ENCODE data around the gene PHF23. TPM values are rescaled to one million over a fixed set of nuclear protein-coding genes. Genes with fewer than 3 reads are reported as not detected.

Gene PHF23
- total RNA-seq, 1 donor from 2014 or later, result 61.1 TPM

- Mint-ChIP-seq H3K4me1 (ENCODE audit: unreplicated experiment) (peaks cover 32% of the 10 kb centered on the region), H3K36me3 (peaks cover 30% of the 10 kb centered on the region), H3K27me3 (peaks cover 4% of the 10 kb centered on the region), H3K27ac (peak within 1 kb of the TSS; percentile 97), H3K9me3 (no peaks in the 10 kb centered on the region), H3K4me3 (peak within 1 kb of the TSS; percentile 98)
- no peak for TF ChIP-seq CTCF (conservative IDR thresholded peaks at IDR 0.05)
- peak; percentile 94 for DNase-seq (ENCODE audit: extremely low spot score, unreplicated experiment)
These were observed 2.8 kb upstream of the PHF23 start, which contains the start of gene GABARAP for GRCh38 chr17:7241783-7242716. Gene GABARAP (minus strand): TSS chr17:7242449. CDS start chr17:7242330, 119 bp downstream.

- peaks cover 31% of the 10 kb centered on the region for H3K4me1 Mint-ChIP-seq (ENCODE audit: unreplicated experiment)
- no peak for TF ChIP-seq CTCF (conservative IDR thresholded peaks at IDR 0.05)
- peaks cover 29% of the 10 kb centered on the region for H3K36me3 Mint-ChIP-seq
These were observed 2.0 kb upstream of the PHF23 start for GRCh38 chr17:7241090-7241733.

GRCh38 chr17:7240375-7240774 lies 1.1 kb upstream of the PHF23 start:
- H3K36me3 Mint-ChIP-seq, result peaks cover 25% of the 10 kb centered on the region
- H3K9me3 Mint-ChIP-seq, result no peaks in the 10 kb centered on the region
- TF ChIP-seq CTCF (conservative IDR thresholded peaks at IDR 0.05), result no peak
- H3K4me3 Mint-ChIP-seq, result peak overlapping the region; percentile 98
- no peak for DNase-seq (ENCODE audit: extremely low spot score, unreplicated experiment)
- H3K4me1 Mint-ChIP-seq (ENCODE audit: unreplicated experiment), result peaks cover 30% of the 10 kb centered on the region
- H3K27ac Mint-ChIP-seq, result peak overlapping the region; percentile 97
- H3K27me3 Mint-ChIP-seq, result peaks cover 4% of the 10 kb centered on the region

More at GRCh38 chr17:7241090-7241733, 2.0 kb upstream of the PHF23 start:
- Mint-ChIP-seq H3K27ac (peak overlapping the region; percentile 97), H3K4me3 (peak overlapping the region; percentile 98), H3K27me3 (peaks cover 4% of the 10 kb centered on the region), H3K9me3 (no peaks in the 10 kb centered on the region)
- no peak for DNase-seq (ENCODE audit: extremely low spot score, unreplicated experiment)

GRCh38 chr17:7238420-7239090 lies 702 bp downstream of the PHF23 start:
- H3K4me3 Mint-ChIP-seq, result peak overlapping the region; percentile 98
- H3K27me3 Mint-ChIP-seq, result peaks cover 4% of the 10 kb centered on the region
- no peaks in the 10 kb centered on the region for H3K9me3 Mint-ChIP-seq
- peaks cover 38% of the 10 kb centered on the region for H3K4me1 Mint-ChIP-seq (ENCODE audit: unreplicated experiment)
- H3K27ac Mint-ChIP-seq, result peak overlapping the region; percentile 97
- peaks cover 27% of the 10 kb centered on the region for H3K36me3 Mint-ChIP-seq
- no peak for TF ChIP-seq CTCF (conservative IDR thresholded peaks at IDR 0.05)
- no peak for DNase-seq (ENCODE audit: extremely low spot score, unreplicated experiment)

- TF ChIP-seq CTCF (conservative IDR thresholded peaks at IDR 0.05), result no peak
- H3K9me3 Mint-ChIP-seq, result no peaks in the 10 kb centered on the region
- peak overlapping the region; percentile 98 for H3K4me3 Mint-ChIP-seq
- H3K27ac Mint-ChIP-seq, result peak overlapping the region; percentile 77
- peaks cover 40% of the 10 kb centered on the region for H3K4me1 Mint-ChIP-seq (ENCODE audit: unreplicated experiment)
- peaks cover 4% of the 10 kb centered on the region for H3K27me3 Mint-ChIP-seq
- H3K36me3 Mint-ChIP-seq, result peaks cover 27% of the 10 kb centered on the region
- no peak for DNase-seq (ENCODE audit: extremely low spot score, unreplicated experiment)
These were observed 1.4 kb downstream of the PHF23 start for GRCh38 chr17:7237761-7238419.

Measured in type B pancreatic cell (in vitro differentiated cells).